ENCODE measurements around the gene GOLGA2. TPM values are rescaled to one million over a fixed set of nuclear protein-coding genes. Genes with fewer than 3 reads are reported as not detected.

The GOLGA2 gene
- total and polyA plus RNA-seq, 2 of the 13 experiments (the other 11 are each of a cell fraction or from before 2014, with no cell fraction given): 45.3 to 45.8 TPM

- TF ChIP-seq ZNF17 (CRISPR knock-in tag; IDR thresholded peaks at IDR 0.05) (no peak), HNF4A (CRISPR knock-in tag; IDR thresholded peaks at IDR 0.05) (peak; percentile 19; the same call in 1 of the 2 replicates), ATF3 (CRISPR knock-in tag; IDR thresholded peaks at IDR 0.05) (no peak), RORA (CRISPR knock-in tag; IDR thresholded peaks at IDR 0.05) (no peak), HIC2 (CRISPR knock-in tag; IDR thresholded peaks at IDR 0.05; ENCODE audit: low read depth) (0 out of 2 replicates have a peak, but pooled peaks have one; percentile 52), HIVEP1 (CRISPR knock-in tag; IDR thresholded peaks at IDR 0.05) (peak; percentile 55; the same call in 1 of the 2 replicates), POLR2A (IDR thresholded peaks at IDR 0.05; ENCODE audit: insufficient read depth in 1 of 2, low read depth in 2 of 2, low read length in 2 of 2) (peak; percentile 80 to 85; a peak in 3 of 4 replicates), GRHL1 (CRISPR knock-in tag; conservative IDR thresholded peaks at IDR 0.05) (no peak), ZNF878 (CRISPR knock-in tag; IDR thresholded peaks at IDR 0.05) (no peak), KDM4B (CRISPR knock-in tag; IDR thresholded peaks at IDR 0.05) (0 out of 2 replicates have a peak, but pooled peaks have one; percentile 13), DPF2 (CRISPR knock-in tag; IDR thresholded peaks at IDR 0.05; ENCODE audit: borderline replicate concordance, low read depth) (no peak), ZNF552 (CRISPR knock-in tag; IDR thresholded peaks at IDR 0.05; ENCODE audit: borderline replicate concordance) (no peak), ZNF792 (CRISPR knock-in tag; IDR thresholded peaks at IDR 0.05) (peak; percentile 28; the same call in 1 of the 2 replicates), WIZ (CRISPR knock-in tag; IDR thresholded peaks at IDR 0.05) (peak; percentile 67; the same call in 1 of the 2 replicates), ZSCAN20 (CRISPR knock-in tag; IDR thresholded peaks at IDR 0.05; ENCODE audit: borderline replicate concordance) (no peak), SP2 (CRISPR knock-in tag; IDR thresholded peaks at IDR 0.05) (peak; percentile 66), ZNF280D (CRISPR knock-in tag; IDR thresholded peaks at IDR 0.05) (peak; percentile 77), RXRA (CRISPR knock-in tag; IDR thresholded peaks at IDR 0.05) (peak; percentile 60), ARHGAP35 (CRISPR knock-in tag; IDR thresholded peaks at IDR 0.05; ENCODE audit: borderline replicate concordance) (no peak; the same call in 1 of the 2 replicates), ZNF563 (CRISPR knock-in tag; IDR thresholded peaks at IDR 0.05) (0 out of 2 replicates have a peak, but pooled peaks have one; percentile 28), ZNF180 (CRISPR knock-in tag; IDR thresholded peaks at IDR 0.05; ENCODE audit: borderline replicate concordance, low read depth) (no peak), TBL1XR1 (IDR thresholded peaks at IDR 0.05; ENCODE audit: borderline replicate concordance, low read length, partially characterized antibody) (peak; percentile 48), ZFP36 (IDR thresholded peaks at IDR 0.05; ENCODE audit: borderline replicate concordance, low read depth, low read length, partially characterized antibody) (no peak)
These were observed 46.8 kb upstream of the GOLGA2 start, which contains the start of the genes COQ4 and TRUB2 (continued) for GRCh38 chr9:128322404-128323211.

All from HepG2 (cell line).